Measurements from ENCODE around the gene NOX3. TPM values are rescaled to one million over a fixed set of nuclear protein-coding genes. Genes with fewer than 3 reads are reported as not detected.
"Not testable (repeated sequence)": the region's sequence is repeated elsewhere in the genome, so short reads cannot be mapped to it uniquely, and the experiment has no call there.

NOX3 gene
- not detected for total RNA-seq

- DNase-seq = no peak
These were observed at the start of gene NOX3 for GRCh38 chr6:155455766-155456165. Gene NOX3, minus strand, starts transcription at chr6:155455839. Its CDS starts 39 bp downstream, at chr6:155455800.

DNA sequence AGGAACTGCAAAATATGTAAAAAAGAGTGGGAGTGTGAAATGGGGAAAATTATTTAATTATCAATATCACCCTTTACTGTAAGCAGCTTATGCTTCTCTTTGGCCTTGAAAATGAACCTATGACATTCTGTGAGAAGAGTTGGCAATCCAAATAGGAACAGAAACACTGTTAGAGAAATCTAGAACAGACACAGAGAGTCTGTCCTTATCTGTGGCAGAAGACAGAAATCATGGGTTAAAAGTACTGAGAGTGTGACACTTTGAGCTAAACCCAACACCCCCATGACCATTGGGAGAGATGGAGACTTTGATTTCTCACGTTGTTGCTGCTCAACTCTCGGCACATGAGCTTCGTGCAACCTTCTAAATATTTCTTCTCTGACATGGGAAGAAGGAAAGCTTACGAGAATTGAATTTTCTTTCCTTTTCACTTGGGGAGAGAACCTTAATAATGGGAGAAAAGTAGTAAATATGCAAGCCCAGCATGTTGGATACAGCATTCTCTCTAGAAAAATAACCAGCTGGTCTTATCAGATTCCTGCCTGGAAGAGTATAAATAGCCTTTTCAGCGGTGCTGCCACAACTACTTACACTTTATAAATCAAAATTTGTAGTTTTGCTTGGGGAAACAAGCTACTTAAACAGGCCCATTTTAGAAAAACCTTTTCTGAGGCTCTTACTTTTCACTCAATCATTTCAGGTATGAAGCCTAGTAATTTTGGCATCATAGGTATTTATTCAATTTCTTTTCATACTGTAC, 49.4 kb upstream of the NOX3 start:
- DNase-seq = no peak

DNA sequence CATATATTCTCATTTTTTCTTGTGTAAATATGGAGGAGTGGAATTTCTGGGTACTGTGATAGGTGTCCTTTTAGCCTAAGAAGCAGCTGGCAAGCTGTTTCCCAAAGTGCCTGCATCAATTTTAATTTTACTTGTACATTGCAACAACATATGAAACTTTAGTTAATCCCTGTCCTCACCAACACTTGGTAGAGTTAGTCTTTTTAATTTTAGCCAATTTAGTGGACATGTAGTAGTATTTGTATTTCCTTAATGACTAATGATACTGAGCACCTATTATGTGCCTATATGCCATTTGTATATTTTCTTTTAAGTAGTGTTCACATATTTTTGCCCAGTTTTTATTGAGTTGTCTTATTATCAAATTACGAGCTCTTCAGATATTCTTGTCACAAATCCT, 46.8 kb upstream of the NOX3 start:
- no peak for DNase-seq

GRCh38 chr6:155499574-155499973, 43.9 kb upstream of the NOX3 start:
- DNase-seq = no peak

GRCh38 chr6:155498370-155498769, 42.7 kb upstream of the NOX3 start:
- no peak for DNase-seq

GRCh38 chr6:155497273-155497672, 41.6 kb upstream of the NOX3 start:
- no peak for DNase-seq

DNA sequence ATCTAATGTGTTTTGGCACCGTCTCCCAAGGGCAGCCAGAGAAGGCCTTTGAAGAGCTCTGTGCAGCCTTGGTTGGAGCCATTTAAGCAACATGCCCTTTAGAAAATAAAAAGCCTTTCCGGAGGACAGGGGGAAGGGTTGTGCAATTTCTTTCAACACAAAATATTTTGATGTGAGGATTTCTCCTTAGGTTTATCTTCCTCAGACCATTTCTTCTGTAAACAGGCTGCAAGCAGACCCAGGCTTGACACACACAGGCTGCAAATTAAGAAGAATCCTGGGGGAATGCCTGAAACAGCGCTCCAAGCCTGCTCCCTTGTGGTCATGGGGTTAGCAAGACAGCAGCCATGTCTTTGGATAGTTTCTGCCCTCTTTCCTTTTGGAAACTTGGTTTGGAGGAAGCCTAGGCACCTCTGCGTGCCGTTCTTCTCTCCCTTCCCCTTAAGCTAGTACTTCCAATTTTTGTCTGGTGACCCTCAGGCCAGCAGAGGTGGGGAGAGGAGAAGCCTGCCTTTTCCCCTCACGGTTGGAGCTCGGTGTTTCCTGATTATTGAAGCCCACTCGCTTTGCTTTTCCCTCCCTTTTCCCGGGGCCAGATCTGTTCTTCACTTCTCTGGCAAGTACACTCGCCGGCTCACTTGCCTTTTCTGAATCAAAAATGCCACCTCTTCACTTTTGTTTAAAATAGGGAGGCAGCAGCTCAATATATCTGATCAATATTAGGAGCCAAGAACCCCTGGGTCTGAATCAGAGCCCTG, 39.6 kb upstream of the NOX3 start:
- no peak for DNase-seq

- peak; percentile 17 for DNase-seq
These were observed 38.1 kb upstream of the NOX3 start for GRCh38 chr6:155493694-155494143.

GRCh38 chr6:155493026-155493693, 37.5 kb upstream of the NOX3 start:
- DNase-seq = no peak

GRCh38 chr6:155492061-155492735, 36.6 kb upstream of the NOX3 start:
- DNase-seq = no peak

GRCh38 chr6:155491421-155491820, 35.8 kb upstream of the NOX3 start:
- DNase-seq = no peak

DNA sequence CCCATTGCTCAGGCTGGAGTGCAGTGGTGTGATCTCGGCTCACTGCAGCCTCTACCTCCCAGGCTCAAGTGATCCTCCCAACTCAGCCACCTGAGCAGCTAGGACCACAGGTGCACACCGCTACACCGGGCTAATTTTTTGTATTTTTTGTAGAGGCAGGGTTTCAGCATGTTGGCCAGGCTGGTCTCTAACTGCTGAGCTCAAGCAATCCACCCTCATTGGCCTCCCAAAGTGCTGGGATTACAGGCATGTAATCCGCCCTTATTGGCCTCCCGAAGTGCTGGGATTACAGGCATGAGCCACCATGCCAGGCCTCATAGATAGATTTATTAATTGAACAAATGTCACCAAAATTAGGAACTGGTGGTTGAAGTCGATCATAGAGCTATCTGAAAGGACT, 32.6 kb upstream of the NOX3 start:
- DNase-seq = not testable (repeated sequence)

DNA sequence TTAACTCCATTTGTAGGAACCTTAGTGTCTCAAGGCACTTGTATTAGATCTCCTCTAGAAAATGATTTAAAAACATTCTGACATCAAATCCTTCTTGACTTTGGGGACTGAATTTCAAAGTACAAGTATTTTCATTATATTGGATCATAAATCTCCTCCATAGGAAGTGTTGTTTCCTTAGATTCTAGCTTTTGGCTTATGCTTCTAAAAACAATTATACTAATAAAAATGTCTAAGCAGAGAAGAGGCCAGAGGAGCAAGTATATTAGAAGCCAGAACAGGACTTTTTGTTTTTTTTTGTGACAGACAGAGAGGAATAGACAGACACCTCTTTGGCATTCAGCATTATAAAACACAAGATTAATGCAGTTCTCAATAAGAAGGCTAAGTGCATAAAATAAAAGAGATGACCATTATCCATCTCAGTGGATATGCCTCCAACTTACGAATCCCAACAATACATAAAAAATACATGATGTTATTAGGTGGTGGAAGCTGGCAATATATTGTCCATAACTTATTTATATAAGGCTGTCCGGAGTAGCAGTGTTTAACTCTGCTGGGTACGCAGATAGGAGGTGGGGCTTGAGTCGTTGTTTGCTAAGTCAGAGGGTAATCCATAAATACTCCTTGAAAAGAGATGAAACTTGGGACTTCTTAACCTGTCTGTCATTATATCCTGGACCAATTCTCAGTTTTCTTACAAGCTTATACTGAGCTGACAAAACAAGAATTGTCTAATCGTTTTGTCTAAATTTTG, 31.9 kb upstream of the NOX3 start:
- DNase-seq = no peak

GRCh38 chr6:155486721-155487294, 31.2 kb upstream of the NOX3 start:
- no peak for DNase-seq

- DNase-seq = no peak
These were observed 30.1 kb upstream of the NOX3 start for GRCh38 chr6:155485756-155486155.

GRCh38 chr6:155483858-155484257, 28.2 kb upstream of the NOX3 start:
- no peak for DNase-seq

DNA sequence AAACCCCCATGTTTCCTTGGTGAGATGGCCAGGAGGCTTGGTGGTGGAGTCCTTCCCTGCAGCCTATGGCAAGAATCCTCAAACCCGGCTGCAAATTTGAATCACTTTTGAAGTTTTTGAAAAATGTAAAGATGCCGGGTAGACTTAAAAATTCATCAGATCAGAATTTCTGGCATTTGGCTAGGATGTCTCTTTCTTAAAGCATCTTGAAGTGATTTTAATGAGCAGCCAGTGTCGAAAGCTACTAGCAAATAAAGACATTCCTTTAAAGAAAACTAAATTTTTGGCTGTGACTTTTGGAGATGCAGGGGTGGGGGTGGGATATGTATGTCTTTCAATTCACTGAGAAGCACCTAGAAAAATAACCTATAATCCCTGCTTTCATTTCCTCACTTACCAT, 25.6 kb upstream of the NOX3 start:
- no peak for DNase-seq

DNA sequence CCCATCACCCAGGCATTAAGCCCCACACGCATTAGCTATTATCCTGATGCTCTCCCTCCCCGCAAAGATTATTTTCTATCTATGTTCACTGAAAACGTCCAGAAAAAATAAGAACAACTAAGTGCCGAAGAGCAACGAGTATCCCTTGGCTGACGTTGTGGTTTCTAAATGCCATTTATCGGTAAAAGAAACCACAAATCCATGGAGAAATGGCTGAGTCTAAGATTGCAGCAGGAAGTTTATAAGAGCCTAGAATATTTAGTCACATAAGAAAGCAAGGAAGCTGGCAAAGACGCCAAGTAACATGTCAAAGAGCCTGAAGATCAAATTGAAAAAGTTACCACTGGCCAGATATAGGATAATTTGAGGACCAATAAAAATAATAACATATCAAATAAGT, 18.1 kb upstream of the NOX3 start:
- no peak for DNase-seq

GRCh38 chr6:155472886-155473285, 17.2 kb upstream of the NOX3 start:
- no peak for DNase-seq

DNA sequence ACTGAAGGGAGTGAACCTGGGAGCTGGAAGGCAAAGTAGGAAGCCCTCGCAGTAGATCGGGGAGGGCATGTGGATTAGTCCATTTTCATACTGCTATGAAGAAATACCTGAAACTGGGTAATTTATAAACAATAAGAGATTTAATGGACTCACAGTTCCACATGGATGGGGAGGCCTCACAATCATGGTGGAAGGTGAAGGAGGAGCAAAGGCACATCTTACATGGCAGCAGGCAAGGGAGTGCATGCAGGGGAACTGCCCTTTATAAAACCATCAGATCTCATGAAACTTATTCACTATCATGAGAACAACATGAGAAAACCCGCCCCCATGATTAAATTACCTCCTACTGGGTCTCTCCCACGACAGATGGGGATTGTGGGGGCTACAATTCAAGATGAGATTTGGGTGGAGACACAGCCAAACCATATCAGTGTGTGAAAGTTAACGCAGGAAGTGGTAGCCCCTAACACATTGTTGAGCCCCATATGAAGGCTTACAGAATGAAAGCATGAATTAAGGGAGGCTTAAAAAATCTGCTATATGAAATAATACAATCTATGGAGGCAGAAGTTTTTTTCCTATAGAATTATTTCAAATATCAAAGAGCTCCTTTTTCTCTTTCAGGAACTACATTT, 15.5 kb upstream of the NOX3 start:
- not testable (repeated sequence) for DNase-seq

DNA sequence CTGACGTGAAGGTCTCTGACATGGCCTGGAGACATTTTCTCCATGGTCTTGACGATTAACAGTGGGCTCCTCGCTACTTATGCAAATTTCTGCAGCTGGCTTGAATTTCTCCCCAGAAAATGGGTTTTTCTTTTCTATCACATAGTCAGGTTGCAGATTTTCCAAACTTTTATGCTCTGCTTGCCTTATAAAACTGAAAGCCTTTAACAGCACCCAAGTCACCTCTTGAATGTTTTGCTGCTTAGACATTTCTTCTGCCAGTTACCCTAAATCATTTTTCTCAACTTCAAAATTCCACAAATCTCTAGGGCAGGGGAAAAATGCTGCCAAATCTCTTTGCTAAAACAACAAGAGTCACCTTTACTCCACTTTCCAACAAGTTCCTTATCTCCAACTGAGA, 12.9 kb upstream of the NOX3 start:
- not testable (repeated sequence) for DNase-seq
